A673 (cell line): Measurements from ENCODE around the gene SLC6A2. TPM values are rescaled to one million over a fixed set of nuclear protein-coding genes. Genes with fewer than 3 reads are reported as not detected.

Experiments used
- BruUV-seq: library from RNA; stranded (reverse); fragments of 400-500 nt; replicated peaks from 2 replicates; lab custom pipeline; 2021; lab: Mats Ljungman, UMichigan
- CTCF ChIA-PET: fragments of 300-600 bp; sonication (Branson Sonifier 250); formaldehyde crosslinking; loops from one replicate; lab custom pipeline; 2022; ENCODE audit warnings: antibody characterized with exemption; lab: Charles Lee
- POLR2A ChIA-PET: fragments of 300-600 bp; sonication (Branson Sonifier 250); formaldehyde crosslinking; loops from one replicate; lab custom pipeline; 2022; ENCODE audit warnings: antibody characterized with exemption; ENCODE audit not compliant: low non-redundant PET; lab: Charles Lee
- DNase-seq: peaks from one replicate; pipeline ENCODE4 v3.0.0-alpha.2; 2015; ENCODE audit warnings: low spot score
- H3K27ac ChIP-seq: fragments of 200-600 bp; sonication (generic); 2 replicates; pipeline ENCODE4 v1.5.1; 2016; ENCODE audit warnings: mixed run types, low read depth, mild to moderate bottlenecking, mixed read lengths, antibody characterized with exemption, low read length; ENCODE audit not compliant: poor library complexity, severe bottlenecking
- H3K27me3 ChIP-seq: fragments of 200-600 bp; sonication (generic); replicated peaks from 2 replicates; pipeline ENCODE4 v1.6.1; 2017; ENCODE audit warnings: mixed run types, low read depth, mild to moderate bottlenecking, mixed read lengths, antibody characterized with exemption, low read length; ENCODE audit not compliant: insufficient read depth, poor library complexity
- H3K36me3 ChIP-seq: fragments of 200-600 bp; sonication (generic); 2 replicates; pipeline ENCODE4 v1.6.1; 2016; ENCODE audit warnings: mixed run types, mild to moderate bottlenecking, mixed read lengths, antibody characterized with exemption, low read length; ENCODE audit not compliant: insufficient read depth, poor library complexity, severe bottlenecking
- H3K4me1 ChIP-seq: fragments of 200-600 bp; sonication (generic); 2 replicates; pipeline ENCODE4 v1.6.1; 2017; ENCODE audit warnings: mixed run types, mild to moderate bottlenecking, mixed read lengths, antibody characterized with exemption, low read length; ENCODE audit not compliant: insufficient read depth, poor library complexity, severe bottlenecking
- H3K4me3 ChIP-seq: fragments of 200-600 bp; sonication (generic); 2 replicates; pipeline ENCODE4 v1.5.1; 2016; ENCODE audit warnings: low read depth, mixed run types, mild to moderate bottlenecking, mixed read lengths, low read length; ENCODE audit not compliant: poor library complexity, severe bottlenecking
- H3K9me3 ChIP-seq: fragments of 200-600 bp; sonication (generic); 2 replicates; pipeline ENCODE4 v1.6.1; 2016; ENCODE audit warnings: mixed run types, low read depth, mild to moderate bottlenecking, mixed read lengths, antibody characterized with exemption, low read length; ENCODE audit not compliant: poor library complexity, severe bottlenecking
- CTCF ChIP-seq: fragments of 300-800, 200-600 bp; sonication (generic); conservative IDR thresholded peaks from 2 replicates; pipeline ENCODE4 v1.5.1; 2017; ENCODE audit warnings: low read depth, mild to moderate bottlenecking, antibody characterized with exemption, low read length, moderate library complexity, mixed read lengths
- EZH2 ChIP-seq: fragments of 200-600 bp; sonication (generic); IDR thresholded peaks from 2 replicates; pipeline ENCODE4 v1.6.1; 2017; ENCODE audit warnings: borderline replicate concordance, low read depth, mild to moderate bottlenecking, mixed read lengths, antibody characterized with exemption, low read length; ENCODE audit not compliant: poor library complexity, severe bottlenecking
- intact Hi-C: fragments of 100-400 bp; cut with micrococcal nuclease; formaldehyde crosslinking; loops from one replicate; pipeline ENCODE4 v1.10.0; 2022; ENCODE audit not compliant: unreplicated experiment
- total RNA-seq: library from RNA; stranded (reverse); gene quantifications from 2 replicates; pipeline ENCODE4 v1.2.3, GENCODE V29; 2021

Gene SLC6A2
- total RNA-seq, 1 experiment from 2014 or later = not detected

- Histone ChIP-seq H3K36me3 (no peaks in the 10 kb centered on the region), H3K4me3 (no peak overlapping the region), H3K27ac (no peak overlapping the region), H3K27me3 (peaks cover 5% of the 10 kb centered on the region), H3K9me3 (no peaks in the 10 kb centered on the region), H3K4me1 (no peaks in the 10 kb centered on the region)
- intact Hi-C loops = no loop called here
- CTCF ChIA-PET = no interaction called here
- DNase-seq = no peak
- no TSS peak for BruUV-seq
- POLR2A ChIA-PET = interaction anchor here (0.6 kb wide), 1 partner anchor 91 kb away, joined by 3 read pairs; no protein-coding TSS in a partner anchor
- no peak for TF ChIP-seq EZH2
- no peak for TF ChIP-seq CTCF
Measured at GRCh38 chr16:55735120-55735781, 79.5 kb downstream of the SLC6A2 start.

GRCh38 chr16:55736671-55737070 lies 80.9 kb downstream of the SLC6A2 start:
- no TSS peak for BruUV-seq
- Histone ChIP-seq H3K9me3 (no peaks in the 10 kb centered on the region), H3K36me3 (no peaks in the 10 kb centered on the region), H3K27me3 (peaks cover 5% of the 10 kb centered on the region), H3K4me3 (no peak overlapping the region), H3K27ac (no peak overlapping the region), H3K4me1 (no peaks in the 10 kb centered on the region)
- ChIA-PET POLR2A (no interaction called here), CTCF (no interaction called here)
- TF ChIP-seq EZH2 (no peak), CTCF (no peak)
- no peak for DNase-seq
- intact Hi-C loops = no loop called here

- ChIA-PET POLR2A (no interaction called here), CTCF (no interaction called here)
- H3K27me3 ChIP-seq = peaks cover 5% of the 10 kb centered on the region
- no peaks in the 10 kb centered on the region for H3K9me3 ChIP-seq
- no peaks in the 10 kb centered on the region for H3K4me1 ChIP-seq
- no peak for DNase-seq
- BruUV-seq = no TSS peak
- TF ChIP-seq EZH2 = no peak
- TF ChIP-seq CTCF = no peak
- intact Hi-C loops = no loop called here
- no peak overlapping the region for H3K27ac ChIP-seq
- H3K4me3 ChIP-seq = no peak overlapping the region
- H3K36me3 ChIP-seq = no peaks in the 10 kb centered on the region
Measured at GRCh38 chr16:55737318-55737717, 81.5 kb downstream of the SLC6A2 start.
